HL-60 (cell line): ENCODE data around the gene COL24A1.

Experiments used
- DNase-seq, 2 experiments: peaks; one replicate each; pipeline ENCODE4 v3.0.0-alpha.2; 2010 to 2020; ENCODE audit warnings: low read depth in 1 of 2, low spot score in 1 of 2
- H3K27ac ChIP-seq: fragments of 250-450 bp; sonication (Bioruptor Pico); replicated peaks from 2 replicates; pipeline ENCODE4 v1.5.1; 2020; ENCODE audit warnings: mild to moderate bottlenecking, moderate library complexity
- H3K27me3 ChIP-seq: fragments of 250-450 bp; sonication (Bioruptor Pico); 2 replicates; pipeline ENCODE4 v1.5.1; 2021; ENCODE audit warnings: mild to moderate bottlenecking, moderate library complexity; ENCODE audit not compliant: insufficient read depth, poor library complexity, severe bottlenecking
- H3K4me3 ChIP-seq: replicated peaks from 2 replicates; pipeline ENCODE4 v1.5.1; 2011; ENCODE audit warnings: mild to moderate bottlenecking, control low read depth, low read length; ENCODE audit not compliant: insufficient read depth
- CTCF ChIP-seq: IDR thresholded peaks from one replicate; pipeline ENCODE4 v1.5.1; 2011; ENCODE audit warnings: low read length, control low read depth, inconsistent platforms; ENCODE audit not compliant: insufficient read depth
- GABPA ChIP-seq: IDR thresholded peaks from 2 replicates; pipeline ENCODE4 v1.6.1; 2012; ENCODE audit warnings: low read depth
- POLR2AphosphoS5 ChIP-seq: IDR thresholded peaks from 2 replicates; pipeline ENCODE4 v1.6.1; 2012; ENCODE audit warnings: low read depth
- REST ChIP-seq: IDR thresholded peaks from 2 replicates; pipeline ENCODE4 v1.6.1; 2012; ENCODE audit warnings: low read depth; ENCODE audit not compliant: insufficient replicate concordance
- SPI1 ChIP-seq: IDR thresholded peaks from 2 replicates; pipeline ENCODE4 v1.6.1; 2012; ENCODE audit warnings: low read depth, mild to moderate bottlenecking, borderline replicate concordance

COL24A1 gene

GRCh38 chr1:86152887-86153286, 3.7 kb downstream of the COL24A1 start:
- TF ChIP-seq POLR2AphosphoS5, result no peak
- TF ChIP-seq GABPA, result no peak
- TF ChIP-seq CTCF, result no peak
- TF ChIP-seq SPI1, result no peak
- TF ChIP-seq REST, result no peak
- Histone ChIP-seq H3K27me3 (peaks cover 35% of the 10 kb centered on the region), H3K4me3 (no peak overlapping the region), H3K27ac (no peak overlapping the region)
- DNase-seq, result no peak

GRCh38 chr1:86151427-86151826, 5.1 kb downstream of the COL24A1 start:
- DNase-seq, result no peak
- Histone ChIP-seq H3K27me3 (peaks cover 23% of the 10 kb centered on the region), H3K27ac (no peak overlapping the region), H3K4me3 (no peak overlapping the region)
- TF ChIP-seq CTCF (no peak), POLR2AphosphoS5 (no peak), REST (no peak), SPI1 (no peak), GABPA (no peak)

- DNase-seq, result no peak
- Histone ChIP-seq H3K27ac (no peak overlapping the region), H3K4me3 (no peak overlapping the region), H3K27me3 (peaks cover 14% of the 10 kb centered on the region)
- TF ChIP-seq SPI1 (no peak), REST (no peak), GABPA (no peak), CTCF (no peak), POLR2AphosphoS5 (no peak)
Measured at GRCh38 chr1:86150553-86151055, 6.0 kb downstream of the COL24A1 start.
